AG04450 (cell line): Measurements from ENCODE around the gene ARHGAP19. TPM values are rescaled to one million over a fixed set of nuclear protein-coding genes. Genes with fewer than 3 reads are reported as not detected.

Experiments
- CTCF ChIA-PET: fragments of 300-600, 350-600 bp; formaldehyde crosslinking; extraction: SDS; loops from one replicate; lab custom pipeline; 2022; ENCODE audit warnings: antibody characterized with exemption, inconsistent platforms; lab: Charles Lee
- POLR2A ChIA-PET: fragments of 350-600 bp; formaldehyde crosslinking; extraction: SDS; loops from one replicate; lab custom pipeline; 2021; ENCODE audit warnings: antibody characterized with exemption, inconsistent platforms; lab: Yijun Ruan, JAX
- DNase-seq: peaks from one replicate; pipeline ENCODE4 v3.0.0-alpha.2; 2011; ENCODE audit warnings: low read depth, low spot score
- H3K27ac ChIP-seq: one replicate; pipeline ENCODE4 v1.5.1; 2012; ENCODE audit warnings: low read depth, low read length, control low read depth
- H3K27me3 ChIP-seq: one replicate; pipeline ENCODE4 v1.6.0; 2012; ENCODE audit warnings: low read length; ENCODE audit not compliant: control insufficient read depth, insufficient read depth
- H3K4me3 ChIP-seq: 2 replicates; pipeline ENCODE4 v1.5.1; 2011; ENCODE audit warnings: mild to moderate bottlenecking, low read depth, low read length, control low read depth
- H3K9me3 ChIP-seq: 2 replicates; pipeline ENCODE4 v1.5.1; 2012; ENCODE audit warnings: low read length; ENCODE audit not compliant: control insufficient read depth, insufficient read depth
- CTCF ChIP-seq: IDR thresholded peaks from 2 replicates; pipeline ENCODE4 v1.5.1; 2011; ENCODE audit warnings: low read depth, low read length, control low read depth, inconsistent platforms
- polyA plus RNA-seq: library from polyadenylated mRNA; depleted of rRNA; stranded (reverse); fragments of >200 nt; gene quantifications from 2 replicates; pipeline ENCODE4 v1.2.3, GENCODE V29; 2011

Gene ARHGAP19
- polyA plus RNA-seq, 1 experiment = 8.6 TPM

- H3K27me3 ChIP-seq = no peaks in the 10 kb centered on the region
- TF ChIP-seq CTCF = no peak
- POLR2A ChIA-PET = interaction anchor here (0.7 kb wide), 1 partner anchor 60 kb away, joined by 3 read pairs; no protein-coding TSS in a partner anchor
- H3K4me3 ChIP-seq = no peak overlapping the region
- DNase-seq = no peak
- H3K9me3 ChIP-seq = no peaks in the 10 kb centered on the region
- no peak overlapping the region for H3K27ac ChIP-seq
- CTCF ChIA-PET = no interaction called here
These were observed 11.7 kb downstream of the ARHGAP19 start for GRCh38 chr10:97280783-97281182.

- no peaks in the 10 kb centered on the region for H3K27me3 ChIP-seq
- POLR2A ChIA-PET = interaction anchor here (0.5 to 1.9 kb wide), 4 partner anchors 9 to 54 kb away, joined by 4 to 9 read pairs (median 7); partner anchors contain the start of genes ARHGAP19 and FRAT1
- peak overlapping the region; percentile 31 for H3K27ac ChIP-seq
- DNase-seq = no peak
- no peak overlapping the region for H3K4me3 ChIP-seq
- TF ChIP-seq CTCF = no peak
- no peaks in the 10 kb centered on the region for H3K9me3 ChIP-seq
- CTCF ChIA-PET = interaction anchor here (0.6 to 3.1 kb wide), 35 partner anchors 8 to 322 kb away, joined by 3 to 39 read pairs (median 6); partner anchors contain the start of genes ARHGAP19, FRAT1 and FRAT2
These were observed 13.2 kb downstream of the ARHGAP19 start for GRCh38 chr10:97279121-97279815.

GRCh38 chr10:97278491-97278989, 13.9 kb downstream of the ARHGAP19 start:
- DNase-seq = peak; percentile 79
- Histone ChIP-seq H3K4me3 (no peak overlapping the region), H3K27me3 (no peaks in the 10 kb centered on the region), H3K27ac (no peak overlapping the region), H3K9me3 (no peaks in the 10 kb centered on the region)
- POLR2A ChIA-PET = interaction anchor here (1.3 to 1.9 kb wide), 3 partner anchors 14 to 54 kb away, joined by 4 to 9 read pairs (median 8); partner anchors contain the start of genes ARHGAP19 and FRAT1
- peak; percentile 60 for TF ChIP-seq CTCF
- CTCF ChIA-PET = interaction anchor here (0.5 to 3.1 kb wide), 38 partner anchors 8 to 321 kb away, joined by 3 to 39 read pairs (median 6); partner anchors contain the start of genes ARHGAP19, FRAT1 and FRAT2

GRCh38 chr10:97277551-97277950, 14.9 kb downstream of the ARHGAP19 start:
- TF ChIP-seq CTCF = no peak
- no peak overlapping the region for H3K4me3 ChIP-seq
- no peak for DNase-seq
- H3K27ac ChIP-seq = no peak overlapping the region
- ChIA-PET CTCF (interaction anchor here (0.8 to 3.1 kb wide), 18 partner anchors 8 to 204 kb away, joined by 3 to 39 read pairs (median 13); partner anchors contain the start of genes ARHGAP19, FRAT1 and FRAT2), POLR2A (no interaction called here)
- H3K27me3 ChIP-seq = no peaks in the 10 kb centered on the region
- H3K9me3 ChIP-seq = no peaks in the 10 kb centered on the region

GRCh38 chr10:97274828-97275227, 17.6 kb downstream of the ARHGAP19 start:
- no peak for TF ChIP-seq CTCF
- ChIA-PET POLR2A (no interaction called here), CTCF (interaction anchor here (0.5 to 1.8 kb wide), 6 partner anchors 27 to 376 kb away, joined by 3 to 14 read pairs (median 4); no protein-coding TSS in a partner anchor)
- Histone ChIP-seq H3K4me3 (no peak overlapping the region), H3K9me3 (no peaks in the 10 kb centered on the region), H3K27ac (no peak overlapping the region), H3K27me3 (no peaks in the 10 kb centered on the region)
- DNase-seq = no peak
